Left lung (tissue), 8 donors: ENCODE measurements around the gene YIPF4. TPM values are rescaled to one million over a fixed set of nuclear protein-coding genes. Genes with fewer than 3 reads are reported as not detected.

Experiments used
- polyA plus RNA-seq, 6 donors: library from polyadenylated mRNA; unstranded; fragments of 120-200 nt; gene quantifications; one replicate each; pipeline ENCODE4 v1.2.1, GENCODE V29; 2013; ENCODE audit not compliant: insufficient read length in 6 of 6
- total RNA-seq, 2 donors: library from RNA; stranded (reverse); fragmentation: NEBNext Ultra II Directional; extraction: Animal tissue kit (Norgen Biotek cat#: 25700); gene quantifications; one replicate each; pipeline ENCODE4 v1.2.1, GENCODE V29; 2021
- donor health status: DM: no; HTN: yes; CAD: no.
- donor health status: DM: no; HTN: no; CAD: no.

YIPF4 gene
- total and polyA plus RNA-seq, 8 donors, result 50.5 to 68.1 (median 56.2) TPM

Other genes starting within 250 kb of the YIPF4 start
- 10 to 100 TPM; 58.0 to 64.1 TPM for gene DPY30, start 238.1 kb upstream of the YIPF4 start, total RNA-seq
- 10 to 100 TPM; 67.6 to 87.9 (median 79.0) TPM for gene DPY30, start 238.1 kb upstream of the YIPF4 start, polyA plus RNA-seq
- gene SPAST, start 214.3 kb upstream of the YIPF4 start, total RNA-seq, result 10 to 100 TPM; 16.0 to 16.7 TPM
- 10 to 100 TPM; 21.4 to 25.7 (median 24.7) TPM for gene SPAST, start 214.3 kb upstream of the YIPF4 start, polyA plus RNA-seq
- 10 to 100 TPM; 29.3 to 29.9 TPM for gene SLC30A6, start 112.0 kb upstream of the YIPF4 start, total RNA-seq
- gene SLC30A6, start 112.0 kb upstream of the YIPF4 start, polyA plus RNA-seq, result 10 to 100 TPM; 23.5 to 27.2 (median 25.7) TPM
- gene NLRC4, start 13.0 kb upstream of the YIPF4 start, total RNA-seq, result 10 to 100 TPM in 1 of 2 donors, 1 to 10 TPM in 1; 6.8 to 21.9 TPM
- 1 to 10 TPM in 4 of 6 donors, under 1 TPM in 2; 0.80 to 1.6 (median 1.2) TPM for gene NLRC4, start 13.0 kb upstream of the YIPF4 start, polyA plus RNA-seq
- gene BIRC6, start 79.1 kb downstream of the YIPF4 start, total RNA-seq, result 10 to 100 TPM; 71.7 to 94.6 TPM
- gene BIRC6, start 79.1 kb downstream of the YIPF4 start, polyA plus RNA-seq, result 10 to 100 TPM; 71.6 to 83.3 (median 80.9) TPM